Inferior parietal cortex (tissue), 1 donor: ENCODE data around the gene STXBP1.

Source experiments
- DNase-seq: peaks from one replicate; pipeline ENCODE4 v3.0.0-alpha.2; 2016; ENCODE audit errors: extremely low spot score

The STXBP1 gene

GRCh38 chr9:127693697-127694096 lies 81.6 kb downstream of the STXBP1 start:
- DNase-seq, result no peak

- no peak for DNase-seq
Measured at GRCh38 chr9:127694890-127695720, 83.0 kb downstream of the STXBP1 start.

- DNase-seq, result no peak
Measured at GRCh38 chr9:127697575-127697974, 85.5 kb downstream of the STXBP1 start.

GRCh38 chr9:127698386-127698785 lies 86.3 kb downstream of the STXBP1 start:
- no peak for DNase-seq

- peak; percentile 97 for DNase-seq
Measured at GRCh38 chr9:127698985-127699670, 87.1 kb downstream of the STXBP1 start.

GRCh38 chr9:127700140-127700539 lies 88.1 kb downstream of the STXBP1 start:
- peak; percentile 34 for DNase-seq

- DNase-seq, result no peak
Measured at GRCh38 chr9:127700594-127701255, 88.6 kb downstream of the STXBP1 start.

- peak; percentile 24 for DNase-seq
Measured at GRCh38 chr9:127703289-127703946, 91.3 kb downstream of the STXBP1 start.

GRCh38 chr9:127705577-127706379 lies 93.7 kb downstream of the STXBP1 start:
- DNase-seq, result no peak

- DNase-seq, result no peak
Measured at GRCh38 chr9:127706836-127707241, 94.8 kb downstream of the STXBP1 start, which contains the start of gene CFAP157. Gene CFAP157 (plus strand): TSS chr9:127706988. CDS start chr9:127707032, 44 bp downstream.

- DNase-seq, result no peak
Measured at GRCh38 chr9:127707766-127708165, 95.7 kb downstream of the STXBP1 start.

- no peak for DNase-seq
Measured at GRCh38 chr9:127708952-127709587, 97.0 kb downstream of the STXBP1 start.

- no peak for DNase-seq
Measured at GRCh38 chr9:127710204-127710783, 98.2 kb downstream of the STXBP1 start.

- DNase-seq, result no peak
Measured at GRCh38 chr9:127711226-127711701, 99.2 kb downstream of the STXBP1 start.

- no peak for DNase-seq
Measured at GRCh38 chr9:127711831-127712274, 99.8 kb downstream of the STXBP1 start.

GRCh38 chr9:127712371-127712770 lies 100.3 kb downstream of the STXBP1 start:
- no peak for DNase-seq

- no peak for DNase-seq
Measured at GRCh38 chr9:127712867-127713266, 100.8 kb downstream of the STXBP1 start.

GRCh38 chr9:127714020-127714750 lies 102.1 kb downstream of the STXBP1 start:
- no peak for DNase-seq

GRCh38 chr9:127714951-127715469 lies 102.9 kb downstream of the STXBP1 start:
- DNase-seq, result no peak
